HG03108 (cell line): ENCODE data around the gene PCDHB14.

ENCODE experiments used
- ATAC-seq: cut with Tn5 transposase; IDR thresholded peaks from one replicate; pipeline ENCODE4 v1.9.1; 2021; ENCODE audit warnings: moderate library complexity; ENCODE audit not compliant: unreplicated experiment

PCDHB14 gene

GRCh38 chr5:141269195-141269594 is 46.1 kb downstream of the PCDHB14 start:
- ATAC-seq: no peak

DNA sequence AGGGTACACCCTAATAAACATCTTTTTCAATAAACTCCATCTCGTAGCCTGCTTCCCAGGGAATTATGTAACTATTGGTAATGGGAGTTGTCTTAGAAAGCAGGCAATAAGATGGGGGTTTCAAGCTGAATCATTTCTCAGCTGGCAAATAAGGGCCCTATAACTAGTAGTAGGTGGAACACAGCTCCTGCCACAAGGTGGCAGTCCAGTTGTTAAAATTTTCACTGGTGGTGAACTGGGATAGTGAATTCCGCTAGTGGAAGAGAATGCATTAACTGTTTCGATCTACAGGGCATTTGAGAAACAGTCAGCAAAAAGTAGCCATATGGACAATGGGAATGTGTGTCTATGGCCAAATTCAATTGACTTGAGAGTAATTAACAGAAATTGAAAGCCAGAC is 49.8 kb downstream of the PCDHB14 start:
- ATAC-seq: no peak
